LoVo (cell line): ENCODE results near the gene TNFAIP8L1.

Source experiments
- DNase-seq: peaks from one replicate; pipeline ENCODE4 v3.0.0-alpha.2; 2016; ENCODE audit warnings: low spot score

TNFAIP8L1 gene

DNA sequence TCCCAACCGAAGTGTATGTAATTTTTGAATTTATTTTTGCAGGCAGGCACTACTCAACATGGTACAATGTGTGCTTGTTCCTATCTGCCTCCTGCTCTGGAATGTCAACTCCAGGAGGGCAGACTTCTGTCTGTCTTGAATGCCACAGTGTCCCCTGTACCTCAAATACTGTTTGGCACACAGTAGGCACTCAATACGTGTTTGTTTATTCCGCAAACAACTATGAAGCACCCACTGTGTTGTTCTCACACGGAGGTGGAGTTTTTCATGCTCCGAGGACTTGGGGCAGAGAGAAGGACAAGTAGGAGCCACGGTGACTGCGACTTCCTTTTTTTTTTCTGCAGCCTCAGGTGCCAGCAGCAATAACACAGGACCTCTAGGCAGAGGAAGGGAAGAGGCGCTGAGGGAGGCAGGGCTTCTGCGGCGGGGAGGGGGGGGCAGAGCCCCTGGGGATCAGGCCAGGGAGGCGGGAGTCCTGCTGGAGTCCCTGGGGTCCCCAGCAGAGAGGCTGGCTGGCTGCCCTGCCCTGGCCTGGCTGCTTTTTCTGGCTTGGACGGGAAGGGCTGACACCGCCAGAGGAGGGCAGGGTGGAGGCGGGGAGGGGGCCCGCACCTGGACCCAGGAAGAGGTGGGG, 29.3 kb upstream of the TNFAIP8L1 start:
- DNase-seq: no peak

DNA sequence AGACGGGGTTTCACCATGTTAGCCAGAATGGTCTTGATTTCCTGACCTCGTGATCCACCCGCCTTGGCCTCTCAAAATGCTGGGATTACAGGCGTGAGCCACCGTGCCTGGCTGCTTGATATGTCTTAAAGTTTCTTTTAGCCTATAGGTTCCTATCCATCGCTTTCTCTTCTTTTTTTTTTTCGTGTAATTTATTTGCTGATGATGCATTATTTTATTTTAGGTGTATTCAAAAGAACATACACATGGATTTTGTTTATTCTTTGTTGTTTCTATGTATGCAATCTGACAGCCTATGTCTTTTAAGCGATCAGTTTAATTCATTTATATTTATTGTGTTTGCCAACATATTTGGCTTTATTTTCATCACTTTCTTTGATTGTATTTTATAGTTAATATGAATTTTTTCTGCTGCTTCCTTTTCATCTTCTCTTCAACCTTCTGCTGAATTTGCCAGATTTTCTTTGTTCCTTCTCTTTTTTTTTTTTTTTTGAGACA, 26.0 kb upstream of the TNFAIP8L1 start:
- DNase-seq: no peak

DNA sequence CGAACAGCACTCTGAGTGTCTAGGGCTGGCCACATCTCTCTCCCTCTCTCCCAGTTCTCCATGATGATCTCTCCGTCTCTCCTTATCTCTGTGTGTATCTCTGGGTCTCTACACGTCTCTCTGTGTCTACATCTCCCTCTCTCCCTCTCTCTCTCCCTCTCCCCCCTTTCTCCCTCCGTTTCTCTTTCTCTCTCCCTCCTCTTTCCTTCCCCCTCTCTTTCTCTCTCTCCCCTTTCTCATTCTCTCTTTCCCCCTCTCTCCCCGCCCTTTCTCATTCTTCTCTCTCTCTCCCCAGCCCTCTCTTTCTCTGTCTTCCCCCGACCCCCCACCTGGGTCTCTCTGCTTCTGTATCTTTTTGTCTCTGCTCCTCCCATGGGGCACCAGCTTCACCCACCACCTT, 21.3 kb upstream of the TNFAIP8L1 start:
- DNase-seq: no peak

DNA sequence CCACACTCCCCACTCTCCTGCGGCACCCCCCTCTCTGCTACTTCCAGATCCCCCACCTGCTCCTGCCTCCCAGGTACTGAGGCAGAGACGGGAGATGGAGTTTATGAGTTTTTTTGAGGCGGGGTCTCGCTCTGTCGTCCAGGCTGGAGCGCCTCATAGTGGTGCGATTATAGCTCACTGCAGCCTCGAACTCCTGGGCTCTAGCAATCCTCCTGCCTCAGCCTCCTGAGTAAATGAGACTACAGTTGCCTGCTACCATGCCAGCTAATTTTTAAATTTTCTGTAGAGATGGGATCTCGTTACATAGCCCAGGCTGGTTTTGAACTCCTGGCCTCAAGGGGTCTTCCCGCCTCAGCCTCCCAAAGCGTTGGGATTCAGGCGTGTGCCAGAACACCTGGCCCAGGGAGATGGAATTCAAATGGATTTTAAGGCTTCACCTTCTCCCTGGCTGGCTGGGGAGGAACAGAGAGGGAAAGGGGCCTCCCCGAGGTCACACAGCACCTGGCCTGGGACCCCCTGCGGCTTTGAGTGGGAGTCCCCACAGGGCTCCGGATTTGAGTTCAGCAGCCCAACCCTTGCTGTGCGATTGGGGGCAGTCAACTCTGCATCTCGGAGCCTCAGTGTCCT, 19.5 kb upstream of the TNFAIP8L1 start:
- DNase-seq: no peak

DNA sequence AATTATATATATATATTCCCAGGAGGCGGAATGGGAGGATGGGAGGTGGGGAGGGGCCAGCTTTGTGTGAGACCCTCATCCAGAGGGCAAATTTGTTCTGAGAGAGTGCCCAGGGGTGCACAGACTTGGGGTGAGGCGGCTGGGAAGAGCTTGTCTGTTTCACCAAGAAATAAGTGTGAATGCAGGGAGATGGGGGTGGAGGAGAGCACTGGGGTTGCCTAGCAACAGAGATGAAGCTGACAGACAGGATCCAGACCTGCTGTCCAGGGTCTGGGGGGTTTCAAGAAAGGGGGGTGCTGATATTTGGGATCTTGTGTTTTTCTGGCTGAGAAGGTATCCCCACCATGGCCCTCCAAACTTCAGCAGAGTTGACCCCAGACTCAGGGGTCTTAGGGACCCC, 18.6 kb upstream of the TNFAIP8L1 start:
- no peak for DNase-seq

DNA sequence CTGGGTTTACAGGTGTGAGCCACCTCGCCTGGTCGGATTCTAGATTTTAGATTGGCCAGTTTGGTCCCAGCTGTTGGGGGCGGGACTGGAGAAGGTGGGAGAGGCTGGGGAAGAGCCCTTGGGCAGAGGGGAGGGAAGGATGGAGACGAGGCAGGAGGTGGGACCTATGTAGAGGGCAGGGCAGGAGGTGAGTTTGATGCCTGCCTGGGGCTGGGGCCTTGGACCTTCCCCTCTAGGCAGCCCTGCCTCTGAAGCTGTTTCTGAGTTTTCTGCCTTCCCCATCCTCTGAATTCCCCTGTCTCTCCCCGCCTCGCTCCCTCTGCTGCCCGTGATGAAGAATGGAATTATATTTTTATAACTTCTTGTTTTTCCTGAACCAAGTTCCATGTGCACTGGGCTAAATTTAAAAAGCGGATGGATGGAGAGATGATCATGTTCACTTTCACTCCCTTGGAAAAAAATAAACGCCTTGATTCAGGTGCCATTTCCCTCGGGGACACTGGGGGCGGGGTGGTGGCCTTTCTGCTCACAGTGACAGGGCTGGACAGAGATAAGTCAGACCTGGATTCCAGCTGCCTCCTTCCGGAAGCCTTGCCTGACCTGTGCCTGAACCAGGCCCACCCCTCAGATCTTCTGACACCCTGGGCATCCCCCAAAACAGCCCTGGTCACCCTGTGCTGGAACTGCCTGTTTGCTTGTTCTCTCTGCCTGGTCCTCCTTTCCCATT, 16.5 kb upstream of the TNFAIP8L1 start:
- DNase-seq: no peak

DNA sequence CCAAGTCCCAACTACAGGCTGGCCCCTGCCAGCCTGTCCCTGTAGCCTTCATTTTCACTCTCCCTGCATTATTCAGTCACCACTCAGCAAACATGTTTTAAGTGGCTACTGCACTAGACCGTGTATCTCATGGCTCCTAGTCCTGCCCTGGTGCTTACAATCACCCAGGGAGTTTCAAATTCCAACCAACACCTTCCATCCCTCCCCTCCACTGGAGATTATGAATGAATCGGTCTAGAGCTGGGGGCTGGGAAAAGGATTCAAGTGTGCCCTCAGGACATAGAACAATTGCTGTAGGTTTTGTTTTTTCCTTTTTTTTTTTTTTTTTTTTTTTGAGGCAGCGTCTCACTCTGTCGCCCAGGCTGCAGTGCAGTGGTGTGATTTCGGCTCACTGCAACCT, 15.0 kb upstream of the TNFAIP8L1 start:
- no peak for DNase-seq

DNA sequence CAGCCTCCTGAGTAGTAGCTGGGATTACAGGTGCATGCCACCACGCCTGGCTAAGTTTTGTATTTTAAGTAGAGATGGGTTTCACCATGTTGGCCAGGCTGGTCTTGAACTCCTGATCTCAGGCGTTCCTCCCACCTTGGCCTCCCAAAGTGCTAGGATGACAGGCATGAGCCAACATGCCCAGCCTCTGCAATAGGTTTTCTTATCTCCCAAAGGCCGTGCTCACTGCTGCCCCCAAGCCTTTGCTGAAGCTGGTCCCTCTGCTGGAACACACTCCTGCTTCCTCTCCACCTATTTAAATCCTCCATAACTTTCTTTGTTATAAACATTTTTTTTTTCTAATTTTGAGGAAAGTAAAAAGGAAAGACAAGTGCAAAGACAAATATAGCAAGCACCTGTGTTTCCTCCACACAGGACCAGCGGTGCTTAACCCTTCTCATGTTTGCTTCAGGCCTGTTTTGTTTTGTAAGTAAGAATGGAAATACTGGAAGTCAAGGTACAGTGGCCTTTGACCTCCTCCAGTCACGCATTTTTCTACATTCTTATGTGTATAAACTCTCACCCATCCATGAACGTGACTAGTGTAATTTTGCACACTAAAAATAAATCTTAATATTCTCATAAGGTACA, 14.5 kb upstream of the TNFAIP8L1 start:
- peak; percentile 43 for DNase-seq

DNA sequence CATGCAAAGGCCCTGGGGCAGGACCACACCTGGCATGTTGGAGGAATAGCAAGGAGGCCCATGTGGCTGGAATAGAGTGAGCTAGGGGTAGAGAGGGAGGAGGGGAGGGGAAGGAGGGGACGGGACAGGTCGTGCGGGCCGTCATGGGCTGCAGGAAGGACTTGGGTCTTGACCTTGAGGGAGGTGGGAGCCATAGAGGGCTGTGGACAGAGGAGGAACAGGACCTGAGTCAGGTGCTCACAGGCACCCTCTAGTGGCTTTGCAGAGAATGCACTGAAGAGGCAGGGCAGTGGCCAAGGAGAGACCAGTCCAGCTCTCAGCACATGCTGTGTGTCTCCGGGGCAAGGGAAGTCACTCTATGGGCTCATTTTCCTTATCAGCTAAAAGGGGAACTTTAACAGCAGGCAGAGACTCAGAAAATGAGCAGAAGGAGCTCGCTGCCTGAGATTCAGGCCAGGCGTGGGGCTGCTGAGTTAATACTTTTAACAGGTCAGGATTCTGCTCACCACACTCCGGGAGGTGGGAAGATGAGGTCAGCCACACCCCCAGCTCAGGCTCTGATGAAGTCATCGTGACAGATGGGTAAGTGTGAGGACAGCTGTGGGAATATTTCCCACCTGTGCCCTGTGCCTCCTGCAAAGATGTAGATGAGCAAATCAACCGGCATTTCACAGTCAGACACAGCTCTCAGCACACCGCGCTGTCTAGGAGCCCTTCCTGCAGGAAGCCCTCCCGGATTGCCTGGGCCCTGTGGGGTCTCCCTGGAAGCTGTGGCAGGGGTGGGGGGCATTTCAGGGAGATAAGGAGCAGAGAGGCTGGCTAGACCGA, 6.0 kb upstream of the TNFAIP8L1 start:
- peak; percentile 69 for DNase-seq

DNA sequence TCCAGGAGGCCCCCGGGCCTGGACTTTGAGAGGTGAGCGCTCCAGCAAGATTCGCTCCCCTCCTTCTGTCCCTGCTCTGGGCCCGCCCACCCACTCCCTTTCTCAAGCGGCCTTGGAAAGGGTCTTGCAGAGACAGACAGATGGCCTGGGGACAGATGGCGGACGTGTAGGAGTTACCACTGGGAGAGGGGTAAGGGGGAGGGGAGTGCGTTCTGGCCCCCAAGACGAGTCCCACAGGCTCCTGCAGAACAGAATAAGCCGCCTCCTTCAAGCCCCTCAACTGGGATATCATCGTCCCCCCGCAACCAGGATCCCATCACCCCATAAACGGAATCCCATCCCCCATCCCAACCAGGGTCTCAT, 3.6 kb upstream of the TNFAIP8L1 start:
- DNase-seq: no peak

DNA sequence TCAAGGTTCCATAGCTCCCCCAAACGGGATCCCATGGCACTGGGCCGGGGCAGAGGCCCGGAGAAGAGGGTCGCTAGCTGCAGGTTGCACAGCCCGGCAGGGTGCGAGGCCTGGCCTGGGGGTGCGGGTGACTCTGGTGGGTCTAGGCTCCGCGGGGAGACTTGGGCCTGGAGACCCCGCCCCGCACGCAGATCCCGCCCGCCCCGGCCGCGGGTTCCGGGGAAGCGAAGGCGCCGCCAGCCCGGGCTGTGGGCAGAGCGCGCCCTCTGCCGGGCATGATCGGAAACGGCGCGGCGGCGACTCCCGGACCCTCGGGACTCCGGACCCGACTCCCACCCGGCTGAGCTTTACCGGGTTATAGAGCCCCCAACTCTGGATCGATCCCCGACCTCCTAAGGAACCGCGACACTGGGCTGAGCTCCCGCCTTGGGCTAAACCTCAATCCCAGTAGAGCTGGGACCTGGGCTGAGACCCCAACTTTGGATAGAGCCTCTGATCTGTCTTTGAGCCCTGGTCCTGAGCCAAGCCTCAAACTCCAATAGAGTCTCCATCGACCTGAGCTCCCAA, 3.1 kb upstream of the TNFAIP8L1 start:
- DNase-seq: peak; percentile 67

DNA sequence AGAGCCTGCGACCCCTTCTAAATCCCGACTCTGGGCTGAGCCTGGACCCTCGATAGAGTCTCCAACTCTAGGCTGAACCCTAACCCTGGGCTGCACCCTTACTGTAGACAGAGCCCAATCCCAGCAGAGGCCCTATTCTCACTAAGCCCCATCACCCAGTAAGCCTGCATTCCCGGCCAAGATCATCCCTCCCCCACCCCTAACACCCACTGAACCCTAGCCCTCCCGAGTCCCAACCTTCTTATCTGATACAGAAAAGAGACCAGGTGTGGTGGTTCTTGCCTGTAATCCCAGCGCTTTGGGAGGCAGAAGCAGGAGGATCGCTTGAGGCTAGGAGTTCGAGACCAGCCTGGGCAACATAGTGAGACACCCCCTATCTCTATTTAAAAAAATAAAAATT, 2.6 kb upstream of the TNFAIP8L1 start:
- DNase-seq: no peak

DNA sequence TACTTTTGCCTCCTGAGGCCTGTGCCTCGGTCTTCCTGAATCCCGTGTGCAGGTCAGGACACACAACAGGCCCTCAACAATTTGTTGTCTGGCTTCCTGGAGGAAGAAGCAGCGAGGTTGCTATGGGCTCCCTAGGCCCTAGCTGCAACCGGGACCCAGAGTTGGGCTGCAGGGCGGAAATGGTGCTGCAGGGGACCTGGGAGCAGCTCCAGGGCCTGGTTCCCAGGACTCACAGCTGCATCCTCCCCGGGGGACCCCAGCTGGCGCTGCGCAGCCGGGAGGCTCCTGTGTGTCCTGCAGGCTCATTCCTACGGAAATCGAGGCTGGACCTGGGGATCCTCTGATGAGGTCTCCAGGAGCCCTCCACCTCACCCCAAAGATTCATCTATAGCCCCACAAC, 999 bp upstream of the TNFAIP8L1 start:
- DNase-seq: no peak

DNA sequence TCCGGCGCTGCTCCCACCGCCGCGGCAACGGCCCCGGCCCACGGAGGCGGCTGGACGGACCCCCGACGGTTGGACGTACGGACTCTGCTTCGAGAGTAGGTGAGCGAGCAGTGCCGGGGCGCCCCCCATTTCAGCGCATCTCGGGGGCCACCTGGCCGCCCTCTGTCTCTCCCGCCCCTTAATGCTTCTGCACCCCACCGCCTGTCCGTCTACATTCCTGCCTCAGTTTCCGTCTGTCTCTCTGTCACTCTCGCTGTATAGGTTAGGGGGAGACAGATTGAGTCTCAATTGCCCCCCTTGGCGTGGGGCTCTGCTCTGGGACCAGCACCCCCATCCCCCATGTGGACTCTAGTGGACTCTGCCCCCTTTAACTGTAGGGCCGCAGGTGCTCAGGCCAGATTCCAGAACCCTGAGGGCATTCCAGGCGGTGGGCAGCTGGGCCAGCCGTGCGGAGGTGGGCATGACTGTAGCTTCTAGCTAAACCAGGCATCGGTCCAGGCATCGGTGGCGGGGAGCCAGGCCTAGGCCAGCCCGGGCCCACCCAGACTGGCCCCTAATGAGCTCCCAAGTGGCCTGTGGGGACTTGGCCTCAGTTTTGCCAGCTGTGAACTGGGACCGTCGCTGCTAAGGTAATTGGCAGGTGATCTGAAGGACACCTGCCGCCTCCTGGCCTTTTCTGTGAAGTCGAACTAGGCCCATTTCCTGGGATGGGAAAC, 373 bp downstream of the TNFAIP8L1 start:
- DNase-seq: no peak

DNA sequence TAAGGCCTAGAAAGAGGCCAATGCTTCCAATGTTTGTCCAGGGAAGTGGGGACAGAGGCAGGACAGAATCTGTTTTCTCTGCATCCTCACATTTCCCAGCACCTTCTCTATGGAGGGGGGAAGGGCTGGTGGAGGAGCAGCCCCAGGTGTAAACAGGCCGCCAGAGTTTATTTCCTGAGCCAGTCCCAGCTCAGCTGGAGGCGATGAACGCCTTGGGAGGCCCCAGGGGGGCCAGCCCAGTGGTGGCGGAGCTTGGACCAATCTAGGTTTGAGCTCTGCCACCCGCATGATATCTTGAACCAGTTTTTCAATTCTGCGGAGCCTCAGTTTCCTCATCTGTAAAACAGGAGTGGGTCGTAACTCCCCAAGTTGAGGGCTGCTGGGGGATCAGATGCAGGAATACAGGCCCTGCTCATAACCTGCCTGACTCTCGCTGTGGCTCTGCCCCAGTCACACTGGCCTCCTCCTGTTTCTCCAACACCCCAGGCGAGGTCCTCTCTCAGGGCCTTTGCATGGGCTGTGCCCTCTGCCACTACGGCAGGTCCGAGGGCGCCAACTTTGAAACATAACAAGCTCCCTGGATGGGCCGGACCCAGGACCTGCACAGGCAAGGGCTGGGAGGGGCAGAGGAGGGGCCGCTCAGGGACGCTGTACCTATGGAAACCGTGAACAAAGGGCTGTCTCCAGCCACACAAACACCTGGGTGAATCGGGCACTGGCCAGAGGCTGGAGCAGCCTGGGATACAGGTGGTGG, 1.1 kb downstream of the TNFAIP8L1 start:
- DNase-seq: no peak

DNA sequence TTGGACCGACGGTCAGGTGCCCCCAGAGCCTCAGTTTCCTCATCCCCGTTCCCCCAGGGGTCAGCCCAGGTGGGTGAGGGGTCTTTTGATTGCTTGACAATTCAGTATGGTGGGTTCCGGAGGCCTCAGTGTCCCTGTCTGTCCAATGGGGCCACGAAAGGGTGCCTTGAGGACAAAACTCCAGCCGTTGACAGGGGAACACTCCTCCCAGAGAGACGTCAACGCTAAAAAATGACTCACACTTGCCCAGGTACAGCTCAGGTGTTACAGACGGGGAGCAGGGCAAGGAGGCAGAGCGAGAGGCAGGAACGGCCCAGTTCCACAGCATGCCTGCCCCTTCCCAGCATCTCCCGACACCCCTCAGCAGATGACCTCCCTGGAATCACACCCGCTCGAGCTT, 1.8 kb downstream of the TNFAIP8L1 start:
- no peak for DNase-seq

DNA sequence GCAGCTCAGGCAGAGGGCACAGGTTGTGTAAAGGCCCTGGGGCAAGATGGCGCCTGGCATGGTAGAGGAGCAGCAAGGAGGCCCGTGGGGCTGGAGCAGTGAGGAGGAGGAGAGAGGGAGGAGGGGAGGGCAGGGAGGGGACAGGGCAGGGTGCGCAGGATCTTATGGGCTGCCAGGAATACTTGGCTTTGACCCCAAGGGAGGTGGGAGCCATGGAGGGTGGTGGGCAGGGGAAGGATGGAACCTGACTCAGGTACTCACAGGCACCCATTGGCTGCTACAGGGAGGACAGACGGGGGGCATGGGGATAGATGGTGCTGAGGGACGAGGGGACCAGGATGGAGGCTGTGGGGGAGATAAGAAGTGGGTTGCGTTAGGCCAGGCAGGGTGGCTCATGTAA, 3.3 kb downstream of the TNFAIP8L1 start:
- no peak for DNase-seq

DNA sequence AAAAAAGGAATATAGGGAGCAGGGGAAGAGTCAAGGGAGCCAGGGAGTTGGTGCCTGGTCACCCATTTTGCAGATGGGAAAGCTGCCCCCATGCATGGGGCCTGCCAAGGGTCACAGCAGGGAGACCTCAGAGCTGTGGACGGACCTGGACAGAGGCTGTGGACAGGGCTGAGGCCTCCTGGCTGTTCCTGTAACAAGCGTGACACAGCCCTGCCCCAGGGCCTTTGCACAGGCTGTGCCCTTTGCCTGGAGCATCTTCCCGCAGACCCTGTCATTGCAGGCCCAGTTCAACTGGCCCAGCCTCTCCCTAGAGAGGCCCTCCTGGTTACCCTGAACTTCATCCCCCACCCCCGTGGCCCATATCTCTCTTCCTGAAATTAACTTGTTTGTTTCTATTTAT, 6.4 kb downstream of the TNFAIP8L1 start:
- no peak for DNase-seq

DNA sequence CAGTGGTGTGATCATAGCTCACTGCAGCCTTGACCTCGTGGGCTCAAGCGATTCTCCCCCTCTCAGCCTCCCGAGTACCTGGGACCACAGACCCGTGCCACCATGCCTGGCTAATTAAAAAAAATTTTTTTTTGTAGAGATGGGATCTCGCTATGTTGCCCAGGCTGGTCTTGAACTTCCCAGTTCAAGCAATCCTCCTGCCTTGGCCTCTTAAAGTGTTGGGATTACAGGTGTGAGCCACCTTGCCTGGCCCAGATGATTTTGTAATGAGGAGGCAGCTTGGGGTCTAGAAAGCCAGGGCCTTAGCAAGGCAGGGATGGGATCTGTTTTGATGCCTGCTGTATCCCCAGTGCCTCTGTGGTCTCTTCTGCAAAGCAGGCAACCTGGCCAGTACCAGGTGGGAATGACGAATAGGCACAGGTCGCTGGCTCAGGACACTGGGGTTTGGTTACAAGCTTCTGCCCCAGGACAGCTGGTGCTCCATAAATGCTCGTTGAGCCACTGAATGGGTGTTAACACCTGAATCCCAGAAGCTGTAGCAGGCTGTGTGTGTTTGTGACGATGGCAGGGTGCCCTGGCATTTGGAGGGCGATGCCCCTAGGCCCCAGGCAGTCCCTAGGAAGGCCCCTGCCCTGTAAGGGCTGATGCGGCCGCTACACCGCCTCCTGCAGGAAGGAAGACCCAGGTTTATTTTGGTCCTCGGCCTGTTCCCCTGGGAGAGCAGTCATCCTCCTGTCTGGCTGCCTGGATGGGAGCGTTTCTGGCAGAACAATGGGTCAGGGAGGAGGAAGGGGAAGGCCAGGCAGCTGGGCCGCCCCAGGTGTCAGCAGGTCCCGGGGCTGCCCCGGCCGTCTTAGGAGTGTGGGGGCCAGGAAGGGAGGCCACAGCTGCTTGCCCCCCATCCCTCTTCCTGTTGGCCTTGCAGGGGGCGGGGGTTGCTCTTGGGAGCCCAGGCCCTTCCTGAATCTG, 8.6 kb downstream of the TNFAIP8L1 start:
- no peak for DNase-seq
